GM23338 (cell line): ENCODE results near the gene RPL27A. TPM values are rescaled to one million over a fixed set of nuclear protein-coding genes. Genes with fewer than 3 reads are reported as not detected.

Experiments
- ATAC-seq: fragments of 200-7000 bp; cut with Tn5 transposase; 3 replicates; pipeline ENCODE4 v1.9.1; 2020
- DNase-seq: peaks from one replicate; pipeline ENCODE4 v3.0.0-alpha.2; 2015; ENCODE audit warnings: low spot score
- H2AFZ ChIP-seq: fragments of 200-600 bp; sonication (generic); 2 replicates; pipeline ENCODE4 v1.8.0; 2016; ENCODE audit warnings: antibody characterized with exemption, mild to moderate bottlenecking, moderate library complexity
- H3F3A ChIP-seq: fragments of 200-600 bp; sonication (generic); replicated peaks from 2 replicates; pipeline ENCODE4 v1.8.0; 2017; ENCODE audit warnings: antibody characterized with exemption, mixed run types, low read depth
- H3K27ac ChIP-seq: fragments of 200-600 bp; sonication (generic); 2 replicates; pipeline ENCODE4 v1.6.1; 2016; ENCODE audit warnings: low read depth
- H3K27me3 ChIP-seq: fragments of 200-600 bp; sonication (generic); 2 replicates; pipeline ENCODE4 v1.8.0; 2016; ENCODE audit warnings: mild to moderate bottlenecking, mixed run types, moderate library complexity; ENCODE audit not compliant: insufficient read depth
- H3K36me3 ChIP-seq: fragments of 200-600 bp; sonication (generic); 2 replicates; pipeline ENCODE4 v1.8.0; 2016; ENCODE audit warnings: mild to moderate bottlenecking; ENCODE audit not compliant: insufficient read depth
- H3K4me1 ChIP-seq: fragments of 200-600 bp; sonication (generic); 2 replicates; pipeline ENCODE4 v1.8.0; 2016; ENCODE audit warnings: mild to moderate bottlenecking, moderate library complexity; ENCODE audit not compliant: insufficient read depth
- H3K4me2 ChIP-seq: fragments of 200-600 bp; sonication (generic); 2 replicates; pipeline ENCODE4 v1.7.1; 2017; ENCODE audit warnings: mixed run types
- H3K4me3 ChIP-seq: fragments of 200-600 bp; sonication (generic); 2 replicates; pipeline ENCODE4 v1.6.1; 2016; ENCODE audit warnings: mixed run types
- H3K79me2 ChIP-seq: fragments of 200-600 bp; sonication (generic); replicated peaks from 2 replicates; pipeline ENCODE4 v1.8.0; 2017; ENCODE audit warnings: mild to moderate bottlenecking; ENCODE audit not compliant: insufficient read depth
- H3K9me2 ChIP-seq: fragments of 200-600 bp; sonication (generic); 2 replicates; pipeline ENCODE4 v1.8.0; 2017; ENCODE audit not compliant: insufficient read depth
- H4K20me1 ChIP-seq: fragments of 200-600 bp; sonication (generic); replicated peaks from 2 replicates; pipeline ENCODE4 v1.8.0; 2017; ENCODE audit warnings: mild to moderate bottlenecking; ENCODE audit not compliant: insufficient read depth
- H3K27ac Mint-ChIP-seq: 2 replicates; pipeline ENCODE4 v1.8.0; 2020; ENCODE audit warnings: inconsistent platforms, mild to moderate bottlenecking, moderate library complexity, mixed read lengths
- H3K27me3 Mint-ChIP-seq: 3 replicates; pipeline ENCODE4 v1.8.0; 2022; ENCODE audit warnings: low read depth, mild to moderate bottlenecking, moderate library complexity, mixed read lengths, inconsistent platforms; ENCODE audit not compliant: insufficient read depth, poor library complexity
- H3K36me3 Mint-ChIP-seq: 3 replicates; pipeline ENCODE4 v1.8.0; 2021; ENCODE audit warnings: low read depth, mild to moderate bottlenecking, inconsistent platforms, moderate library complexity, mixed read lengths
- H3K4me1 Mint-ChIP-seq: 3 replicates; pipeline ENCODE4 v1.8.0; 2020; ENCODE audit warnings: mild to moderate bottlenecking, inconsistent platforms, mixed read lengths
- H3K4me3 Mint-ChIP-seq: 3 replicates; pipeline ENCODE4 v1.8.0; 2021; ENCODE audit warnings: moderate library complexity, mild to moderate bottlenecking, inconsistent platforms, mixed read lengths
- H3K9me3 Mint-ChIP-seq: 3 replicates; pipeline ENCODE4 v1.8.0; 2020; ENCODE audit warnings: moderate library complexity, mild to moderate bottlenecking, inconsistent platforms, mixed read lengths
- CREB1 ChIP-seq: fragments of 250-450 bp; sonication (Bioruptor Pico); IDR thresholded peaks from 2 replicates; pipeline ENCODE4 v1.5.0; 2020; ENCODE audit warnings: low read depth, mild to moderate bottlenecking, moderate library complexity
- CTCF ChIP-seq, 2 experiments: fragments of 200-600 bp in 1 of 2; sonication (generic) in 1 of 2; conservative IDR thresholded peaks; 2 replicates each; pipeline versions ENCODE4 v1.5.1 to v1.6.1; 2016 to 2017; ENCODE audit warnings: antibody characterized with exemption in 2 of 2, low read depth in 2 of 2, mild to moderate bottlenecking in 2 of 2, moderate library complexity in 1 of 2
- ETS1 ChIP-seq: IDR thresholded peaks from 2 replicates; pipeline ENCODE4 v1.6.1; 2016; ENCODE audit warnings: antibody characterized with exemption
- EZH2 ChIP-seq: fragments of 200-600 bp; sonication (generic); IDR thresholded peaks from one replicate; pipeline ENCODE4 v1.8.0; 2017; ENCODE audit warnings: antibody characterized with exemption, mild to moderate bottlenecking, low read depth; ENCODE audit not compliant: unreplicated experiment
- EZH2phosphoT487 ChIP-seq: fragments of 200-600 bp; sonication (generic); IDR thresholded peaks from one replicate; pipeline ENCODE4 v1.8.1; 2018; ENCODE audit warnings: antibody characterized with exemption; ENCODE audit not compliant: unreplicated experiment
- JUNB ChIP-seq: IDR thresholded peaks from one replicate; pipeline ENCODE4 v1.6.1; 2016; ENCODE audit warnings: antibody characterized with exemption; ENCODE audit not compliant: unreplicated experiment
- NANOG ChIP-seq: IDR thresholded peaks from 2 replicates; pipeline ENCODE4 v1.6.1; 2016; ENCODE audit warnings: antibody characterized with exemption, borderline replicate concordance
- POLR2AphosphoS5 ChIP-seq: IDR thresholded peaks from 2 replicates; pipeline ENCODE4 v1.6.1; 2016; ENCODE audit warnings: antibody characterized with exemption, low read depth
- STAT1 ChIP-seq: IDR thresholded peaks from one replicate; pipeline ENCODE4 v1.6.1; 2016; ENCODE audit warnings: antibody characterized with exemption; ENCODE audit not compliant: unreplicated experiment
- ZNF114 ChIP-seq: fragments of 250-450 bp; sonication (Bioruptor Pico); IDR thresholded peaks from 2 replicates; pipeline ENCODE4 v1.5.0; 2020; ENCODE audit warnings: mild to moderate bottlenecking, moderate library complexity
- ZNF331 ChIP-seq: fragments of 250-450 bp; sonication (Bioruptor Pico); IDR thresholded peaks from 2 replicates; pipeline ENCODE4 v1.5.0; 2020; ENCODE audit warnings: low read depth, mild to moderate bottlenecking, moderate library complexity
- polyA plus RNA-seq: library from polyadenylated mRNA; unstranded; fragments of >200 nt; fragmentation: Nextera tagmentation; extraction: Ambion mirVana; gene quantifications from 2 replicates; pipeline ENCODE4 v1.2.1, GENCODE V29; 2016
- total RNA-seq: library from RNA; depleted of rRNA; stranded (reverse); fragments of >200 nt; shearing (Covaris generic); gene quantifications from 2 replicates; pipeline ENCODE4 v1.2.3, GENCODE V29; 2014
- TF ChIP-seq, protein P1 (sequence below): IDR thresholded peaks from one replicate; pipeline ENCODE4 v1.6.1; 2018; ENCODE audit warnings: antibody characterized with exemption; ENCODE audit not compliant: unreplicated experiment
- TF ChIP-seq, protein P2 (sequence below): fragments of 250-450 bp; sonication (Bioruptor Pico); IDR thresholded peaks from 2 replicates; pipeline ENCODE4 v1.5.0; 2020; ENCODE audit warnings: mild to moderate bottlenecking, moderate library complexity

RPL27A gene
- total and polyA plus RNA-seq, 2 experiments from 2014 or later: 1,283 to 3,167 TPM

DNA sequence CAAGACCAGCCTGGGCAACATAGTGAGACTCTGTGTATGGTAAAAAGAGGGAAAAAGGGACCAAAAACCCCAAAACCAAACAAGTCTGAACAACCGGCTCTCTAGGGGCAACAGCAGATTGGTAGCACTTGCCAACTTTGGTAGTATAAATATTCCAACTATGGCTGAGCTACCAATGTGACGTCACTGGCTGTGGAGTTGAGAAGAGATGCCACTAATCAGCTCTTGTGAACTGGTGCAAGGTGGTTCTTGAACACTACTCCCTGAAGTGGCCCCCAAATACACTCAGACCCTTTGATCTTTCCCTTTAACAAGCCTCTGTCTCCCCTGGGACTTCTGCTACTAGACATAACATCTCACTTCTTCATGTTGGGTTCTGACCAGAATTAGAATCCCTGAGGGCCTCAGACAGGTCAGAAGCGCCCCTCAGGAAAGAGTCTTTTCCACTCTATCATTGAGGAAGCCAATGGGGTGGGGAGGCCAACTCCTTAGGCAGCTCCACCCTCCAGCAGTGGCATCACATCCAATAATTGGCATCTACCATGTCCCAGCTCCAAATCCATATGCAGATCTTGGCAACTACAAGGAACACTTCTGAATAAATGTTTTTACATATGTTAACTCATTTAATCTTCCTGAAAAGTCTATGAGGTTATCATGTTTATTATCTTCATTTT, 49.2 kb downstream of the RPL27A start:
- H3K9me3 Mint-ChIP-seq: no peaks in the 10 kb centered on the region
- Histone ChIP-seq H3K27ac (no peak overlapping the region), H3K27me3 (no peaks in the 10 kb centered on the region), H2AFZ (no peak overlapping the region), H3K79me2 (no peaks in the 10 kb centered on the region), H3K4me3 (no peak overlapping the region), H3F3A (no peaks in the 10 kb centered on the region), H3K4me1 (no peaks in the 10 kb centered on the region), H3K36me3 (no peaks in the 10 kb centered on the region), H3K9me2 (0 out of 2 replicates have a peak, but pooled peaks cover 8% of the 10 kb centered on the region), H4K20me1 (no peaks in the 10 kb centered on the region), H3K4me2 (no peak overlapping the region)
- peaks cover 2% of the 10 kb centered on the region; the same call in 2 of the 3 replicates for H3K4me1 Mint-ChIP-seq
- H3K27me3 Mint-ChIP-seq: peaks cover 7% of the 10 kb centered on the region
- H3K36me3 Mint-ChIP-seq: no peaks in the 10 kb centered on the region; the same call in 2 of the 3 replicates
- TF ChIP-seq ZNF114 (CRISPR knock-in tag): no peak
- no peak for TF ChIP-seq POLR2AphosphoS5
- TF ChIP-seq, protein P1, sequence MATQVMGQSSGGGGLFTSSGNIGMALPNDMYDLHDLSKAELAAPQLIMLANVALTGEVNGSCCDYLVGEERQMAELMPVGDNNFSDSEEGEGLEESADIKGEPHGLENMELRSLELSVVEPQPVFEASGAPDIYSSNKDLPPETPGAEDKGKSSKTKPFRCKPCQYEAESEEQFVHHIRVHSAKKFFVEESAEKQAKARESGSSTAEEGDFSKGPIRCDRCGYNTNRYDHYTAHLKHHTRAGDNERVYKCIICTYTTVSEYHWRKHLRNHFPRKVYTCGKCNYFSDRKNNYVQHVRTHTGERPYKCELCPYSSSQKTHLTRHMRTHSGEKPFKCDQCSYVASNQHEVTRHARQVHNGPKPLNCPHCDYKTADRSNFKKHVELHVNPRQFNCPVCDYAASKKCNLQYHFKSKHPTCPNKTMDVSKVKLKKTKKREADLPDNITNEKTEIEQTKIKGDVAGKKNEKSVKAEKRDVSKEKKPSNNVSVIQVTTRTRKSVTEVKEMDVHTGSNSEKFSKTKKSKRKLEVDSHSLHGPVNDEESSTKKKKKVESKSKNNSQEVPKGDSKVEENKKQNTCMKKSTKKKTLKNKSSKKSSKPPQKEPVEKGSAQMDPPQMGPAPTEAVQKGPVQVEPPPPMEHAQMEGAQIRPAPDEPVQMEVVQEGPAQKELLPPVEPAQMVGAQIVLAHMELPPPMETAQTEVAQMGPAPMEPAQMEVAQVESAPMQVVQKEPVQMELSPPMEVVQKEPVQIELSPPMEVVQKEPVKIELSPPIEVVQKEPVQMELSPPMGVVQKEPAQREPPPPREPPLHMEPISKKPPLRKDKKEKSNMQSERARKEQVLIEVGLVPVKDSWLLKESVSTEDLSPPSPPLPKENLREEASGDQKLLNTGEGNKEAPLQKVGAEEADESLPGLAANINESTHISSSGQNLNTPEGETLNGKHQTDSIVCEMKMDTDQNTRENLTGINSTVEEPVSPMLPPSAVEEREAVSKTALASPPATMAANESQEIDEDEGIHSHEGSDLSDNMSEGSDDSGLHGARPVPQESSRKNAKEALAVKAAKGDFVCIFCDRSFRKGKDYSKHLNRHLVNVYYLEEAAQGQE: no peak
- TF ChIP-seq CREB1 (CRISPR knock-in tag): no peak
- no peak for TF ChIP-seq EZH2phosphoT487
- no peak for TF ChIP-seq NANOG
- no peak for TF ChIP-seq CTCF (conservative IDR thresholded peaks at IDR 0.05; ENCODE audit: low read depth in 2 of 2)
- TF ChIP-seq, protein P2, sequence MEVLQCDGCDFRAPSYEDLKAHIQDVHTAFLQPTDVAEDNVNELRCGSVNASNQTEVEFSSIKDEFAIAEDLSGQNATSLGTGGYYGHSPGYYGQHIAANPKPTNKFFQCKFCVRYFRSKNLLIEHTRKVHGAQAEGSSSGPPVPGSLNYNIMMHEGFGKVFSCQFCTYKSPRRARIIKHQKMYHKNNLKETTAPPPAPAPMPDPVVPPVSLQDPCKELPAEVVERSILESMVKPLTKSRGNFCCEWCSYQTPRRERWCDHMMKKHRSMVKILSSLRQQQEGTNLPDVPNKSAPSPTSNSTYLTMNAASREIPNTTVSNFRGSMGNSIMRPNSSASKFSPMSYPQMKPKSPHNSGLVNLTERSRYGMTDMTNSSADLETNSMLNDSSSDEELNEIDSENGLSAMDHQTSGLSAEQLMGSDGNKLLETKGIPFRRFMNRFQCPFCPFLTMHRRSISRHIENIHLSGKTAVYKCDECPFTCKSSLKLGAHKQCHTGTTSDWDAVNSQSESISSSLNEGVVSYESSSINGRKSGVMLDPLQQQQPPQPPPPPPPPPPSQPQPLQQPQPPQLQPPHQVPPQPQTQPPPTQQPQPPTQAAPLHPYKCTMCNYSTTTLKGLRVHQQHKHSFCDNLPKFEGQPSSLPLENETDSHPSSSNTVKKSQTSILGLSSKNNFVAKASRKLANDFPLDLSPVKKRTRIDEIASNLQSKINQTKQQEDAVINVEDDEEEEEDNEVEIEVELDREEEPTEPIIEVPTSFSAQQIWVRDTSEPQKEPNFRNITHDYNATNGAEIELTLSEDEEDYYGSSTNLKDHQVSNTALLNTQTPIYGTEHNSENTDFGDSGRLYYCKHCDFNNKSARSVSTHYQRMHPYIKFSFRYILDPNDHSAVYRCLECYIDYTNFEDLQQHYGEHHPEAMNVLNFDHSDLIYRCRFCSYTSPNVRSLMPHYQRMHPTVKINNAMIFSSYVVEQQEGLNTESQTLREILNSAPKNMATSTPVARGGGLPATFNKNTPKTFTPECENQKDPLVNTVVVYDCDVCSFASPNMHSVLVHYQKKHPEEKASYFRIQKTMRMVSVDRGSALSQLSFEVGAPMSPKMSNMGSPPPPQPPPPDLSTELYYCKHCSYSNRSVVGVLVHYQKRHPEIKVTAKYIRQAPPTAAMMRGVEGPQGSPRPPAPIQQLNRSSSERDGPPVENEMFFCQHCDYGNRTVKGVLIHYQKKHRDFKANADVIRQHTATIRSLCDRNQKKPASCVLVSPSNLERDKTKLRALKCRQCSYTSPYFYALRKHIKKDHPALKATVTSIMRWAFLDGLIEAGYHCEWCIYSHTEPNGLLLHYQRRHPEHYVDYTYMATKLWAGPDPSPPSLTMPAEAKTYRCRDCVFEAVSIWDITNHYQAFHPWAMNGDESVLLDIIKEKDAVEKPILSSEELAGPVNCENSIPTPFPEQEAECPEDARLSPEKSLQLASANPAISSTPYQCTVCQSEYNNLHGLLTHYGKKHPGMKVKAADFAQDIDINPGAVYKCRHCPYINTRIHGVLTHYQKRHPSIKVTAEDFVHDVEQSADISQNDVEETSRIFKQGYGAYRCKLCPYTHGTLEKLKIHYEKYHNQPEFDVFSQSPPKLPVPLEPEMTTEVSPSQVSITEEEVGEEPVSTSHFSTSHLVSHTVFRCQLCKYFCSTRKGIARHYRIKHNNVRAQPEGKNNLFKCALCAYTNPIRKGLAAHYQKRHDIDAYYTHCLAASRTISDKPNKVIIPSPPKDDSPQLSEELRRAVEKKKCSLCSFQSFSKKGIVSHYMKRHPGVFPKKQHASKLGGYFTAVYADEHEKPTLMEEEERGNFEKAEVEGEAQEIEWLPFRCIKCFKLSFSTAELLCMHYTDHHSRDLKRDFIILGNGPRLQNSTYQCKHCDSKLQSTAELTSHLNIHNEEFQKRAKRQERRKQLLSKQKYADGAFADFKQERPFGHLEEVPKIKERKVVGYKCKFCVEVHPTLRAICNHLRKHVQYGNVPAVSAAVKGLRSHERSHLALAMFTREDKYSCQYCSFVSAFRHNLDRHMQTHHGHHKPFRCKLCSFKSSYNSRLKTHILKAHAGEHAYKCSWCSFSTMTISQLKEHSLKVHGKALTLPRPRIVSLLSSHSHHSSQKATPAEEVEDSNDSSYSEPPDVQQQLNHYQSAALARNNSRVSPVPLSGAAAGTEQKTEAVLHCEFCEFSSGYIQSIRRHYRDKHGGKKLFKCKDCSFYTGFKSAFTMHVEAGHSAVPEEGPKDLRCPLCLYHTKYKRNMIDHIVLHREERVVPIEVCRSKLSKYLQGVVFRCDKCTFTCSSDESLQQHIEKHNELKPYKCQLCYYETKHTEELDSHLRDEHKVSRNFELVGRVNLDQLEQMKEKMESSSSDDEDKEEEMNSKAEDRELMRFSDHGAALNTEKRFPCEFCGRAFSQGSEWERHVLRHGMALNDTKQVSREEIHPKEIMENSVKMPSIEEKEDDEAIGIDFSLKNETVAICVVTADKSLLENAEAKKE (CRISPR knock-in tag): no peak
- TF ChIP-seq ZNF331: no peak
- no peak for TF ChIP-seq EZH2
- TF ChIP-seq STAT1: no peak
- TF ChIP-seq JUNB: no peak
- no peak for TF ChIP-seq ETS1
- no peak overlapping the region for H3K4me3 Mint-ChIP-seq
- DNase-seq: no peak
- ATAC-seq: no peak
- no peak overlapping the region for H3K27ac Mint-ChIP-seq
